GM23248 (cell line): ENCODE measurements around the gene REXO1.

ENCODE experiments used
- EZH2 ChIP-seq: fragments of 200-600 bp; sonication (generic); IDR thresholded peaks from 2 replicates; pipeline ENCODE4 v1.6.1; 2018; ENCODE audit warnings: antibody characterized with exemption, mild to moderate bottlenecking; ENCODE audit not compliant: insufficient read depth, poor library complexity, severe bottlenecking
- EZH2phosphoT487 ChIP-seq: fragments of 200-600 bp; sonication (generic); IDR thresholded peaks from 2 replicates; pipeline ENCODE4 v1.6.1; 2018; ENCODE audit warnings: antibody characterized with exemption, moderate library complexity, mild to moderate bottlenecking, low read depth; ENCODE audit not compliant: insufficient read depth

DNA sequence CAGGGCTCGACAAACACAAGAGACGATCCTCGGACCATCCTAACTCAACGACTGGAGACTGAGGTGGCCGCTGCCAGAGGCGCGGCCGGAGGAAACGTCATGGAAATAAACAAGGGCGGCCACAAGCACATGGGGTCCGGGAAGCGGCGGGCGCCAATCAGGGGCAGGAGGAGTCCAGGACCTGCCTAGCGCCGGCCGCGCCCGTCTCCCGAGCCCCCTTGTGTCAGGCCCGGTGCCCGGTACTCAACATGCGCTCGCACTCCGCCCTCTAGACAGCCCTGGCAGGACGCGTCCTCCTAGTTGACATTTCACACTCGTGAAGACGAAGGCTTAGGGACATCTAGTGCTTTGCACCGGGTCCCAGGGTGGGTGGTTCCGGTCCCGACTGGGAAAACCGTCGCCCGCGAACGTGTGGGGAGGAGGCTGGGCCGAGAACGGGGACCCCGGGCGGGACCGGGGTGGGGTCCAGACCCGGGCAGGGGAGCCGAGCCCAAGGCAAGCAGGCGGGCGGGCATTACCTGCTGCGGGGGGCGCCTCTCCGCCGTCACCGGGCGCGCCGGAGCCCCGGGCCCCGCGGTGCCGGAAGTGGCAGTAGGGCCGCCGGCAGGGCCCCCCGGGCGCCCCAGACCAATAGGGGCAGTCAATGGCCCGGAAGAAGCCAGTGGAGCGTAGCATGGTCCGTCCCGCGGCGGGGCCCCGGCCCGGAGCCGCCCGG, 442 bp downstream of the REXO1 start:
- TF ChIP-seq EZH2phosphoT487 (no peak), EZH2 (no peak)
